A673 (cell line): ENCODE results near the gene PRKCQ. TPM values are rescaled to one million over a fixed set of nuclear protein-coding genes. Genes with fewer than 3 reads are reported as not detected.

Experiments
- BruUV-seq: library from RNA; stranded (reverse); fragments of 400-500 nt; replicated peaks from 2 replicates; lab custom pipeline; 2021; lab: Mats Ljungman, UMichigan
- CTCF ChIA-PET: fragments of 300-600 bp; sonication (Branson Sonifier 250); formaldehyde crosslinking; loops from one replicate; lab custom pipeline; 2022; ENCODE audit warnings: antibody characterized with exemption; lab: Charles Lee
- POLR2A ChIA-PET: fragments of 300-600 bp; sonication (Branson Sonifier 250); formaldehyde crosslinking; loops from one replicate; lab custom pipeline; 2022; ENCODE audit warnings: antibody characterized with exemption; ENCODE audit not compliant: low non-redundant PET; lab: Charles Lee
- DNase-seq: peaks from one replicate; pipeline ENCODE4 v3.0.0-alpha.2; 2015; ENCODE audit warnings: low spot score
- H3K27ac ChIP-seq: fragments of 200-600 bp; sonication (generic); 2 replicates; pipeline ENCODE4 v1.5.1; 2016; ENCODE audit warnings: mixed run types, low read depth, mild to moderate bottlenecking, mixed read lengths, antibody characterized with exemption, low read length; ENCODE audit not compliant: poor library complexity, severe bottlenecking
- H3K27me3 ChIP-seq: fragments of 200-600 bp; sonication (generic); replicated peaks from 2 replicates; pipeline ENCODE4 v1.6.1; 2017; ENCODE audit warnings: mixed run types, low read depth, mild to moderate bottlenecking, mixed read lengths, antibody characterized with exemption, low read length; ENCODE audit not compliant: insufficient read depth, poor library complexity
- H3K36me3 ChIP-seq: fragments of 200-600 bp; sonication (generic); 2 replicates; pipeline ENCODE4 v1.6.1; 2016; ENCODE audit warnings: mixed run types, mild to moderate bottlenecking, mixed read lengths, antibody characterized with exemption, low read length; ENCODE audit not compliant: insufficient read depth, poor library complexity, severe bottlenecking
- H3K4me1 ChIP-seq: fragments of 200-600 bp; sonication (generic); 2 replicates; pipeline ENCODE4 v1.6.1; 2017; ENCODE audit warnings: mixed run types, mild to moderate bottlenecking, mixed read lengths, antibody characterized with exemption, low read length; ENCODE audit not compliant: insufficient read depth, poor library complexity, severe bottlenecking
- H3K4me3 ChIP-seq: fragments of 200-600 bp; sonication (generic); 2 replicates; pipeline ENCODE4 v1.5.1; 2016; ENCODE audit warnings: low read depth, mixed run types, mild to moderate bottlenecking, mixed read lengths, low read length; ENCODE audit not compliant: poor library complexity, severe bottlenecking
- H3K9me3 ChIP-seq: fragments of 200-600 bp; sonication (generic); 2 replicates; pipeline ENCODE4 v1.6.1; 2016; ENCODE audit warnings: mixed run types, low read depth, mild to moderate bottlenecking, mixed read lengths, antibody characterized with exemption, low read length; ENCODE audit not compliant: poor library complexity, severe bottlenecking
- CTCF ChIP-seq: fragments of 300-800, 200-600 bp; sonication (generic); conservative IDR thresholded peaks from 2 replicates; pipeline ENCODE4 v1.5.1; 2017; ENCODE audit warnings: low read depth, mild to moderate bottlenecking, antibody characterized with exemption, low read length, moderate library complexity, mixed read lengths
- EZH2 ChIP-seq: fragments of 200-600 bp; sonication (generic); IDR thresholded peaks from 2 replicates; pipeline ENCODE4 v1.6.1; 2017; ENCODE audit warnings: borderline replicate concordance, low read depth, mild to moderate bottlenecking, mixed read lengths, antibody characterized with exemption, low read length; ENCODE audit not compliant: poor library complexity, severe bottlenecking
- intact Hi-C: fragments of 100-400 bp; cut with micrococcal nuclease; formaldehyde crosslinking; loops from one replicate; pipeline ENCODE4 v1.10.0; 2022; ENCODE audit not compliant: unreplicated experiment
- total RNA-seq: library from RNA; stranded (reverse); gene quantifications from 2 replicates; pipeline ENCODE4 v1.2.3, GENCODE V29; 2021

PRKCQ gene
- total RNA-seq, 1 experiment from 2014 or later, result not detected

GRCh38 chr10:6394084-6394483 lies 186.0 kb downstream of the PRKCQ start:
- Histone ChIP-seq H3K9me3 (peaks cover 4% of the 10 kb centered on the region), H3K4me1 (no peaks in the 10 kb centered on the region), H3K36me3 (no peaks in the 10 kb centered on the region), H3K4me3 (no peak overlapping the region), H3K27ac (no peak overlapping the region), H3K27me3 (no peaks in the 10 kb centered on the region)
- DNase-seq, result no peak
- TF ChIP-seq CTCF (no peak), EZH2 (no peak)
- BruUV-seq, result no TSS peak
- POLR2A ChIA-PET, result no interaction called here
- CTCF ChIA-PET, result interaction anchor here (0.7 kb wide), 1 partner anchor 16 kb away, joined by 6 read pairs; no protein-coding TSS in a partner anchor
- intact Hi-C loops, result no loop called here

- CTCF ChIA-PET, result no interaction called here
- intact Hi-C loops, result no loop called here
- Histone ChIP-seq H3K9me3 (peaks cover 4% of the 10 kb centered on the region), H3K27me3 (no peaks in the 10 kb centered on the region), H3K4me3 (no peak overlapping the region), H3K4me1 (no peaks in the 10 kb centered on the region), H3K36me3 (no peaks in the 10 kb centered on the region), H3K27ac (no peak overlapping the region)
- no TSS peak for BruUV-seq
- POLR2A ChIA-PET, result no interaction called here
- TF ChIP-seq CTCF, result no peak
- no peak for TF ChIP-seq EZH2
- DNase-seq, result no peak
Measured at GRCh38 chr10:6393168-6393567, 186.9 kb downstream of the PRKCQ start.

GRCh38 chr10:6390213-6390845 lies 189.7 kb downstream of the PRKCQ start:
- intact Hi-C loops, result no loop called here
- Histone ChIP-seq H3K27me3 (no peaks in the 10 kb centered on the region), H3K36me3 (no peaks in the 10 kb centered on the region), H3K9me3 (peaks cover 4% of the 10 kb centered on the region), H3K27ac (no peak overlapping the region), H3K4me3 (no peak overlapping the region), H3K4me1 (no peaks in the 10 kb centered on the region)
- ChIA-PET POLR2A (no interaction called here), CTCF (no interaction called here)
- TF ChIP-seq CTCF (no peak), EZH2 (no peak)
- no TSS peak for BruUV-seq
- no peak for DNase-seq
